ENCODE data around the gene TAOK3.
"Not testable (repeated sequence)": the region's sequence is repeated elsewhere in the genome, so short reads cannot be mapped to it uniquely, and the experiment has no call there.

The TAOK3 gene

GRCh38 chr12:118371321-118372282 lies 1.1 kb downstream of the TAOK3 start:
- peak; percentile 28 for DNase-seq

GRCh38 chr12:118370601-118371000 lies 2.1 kb downstream of the TAOK3 start:
- no peak for DNase-seq

GRCh38 chr12:118368821-118369220 lies 3.9 kb downstream of the TAOK3 start:
- DNase-seq, result no peak

GRCh38 chr12:118361889-118362288 lies 10.8 kb downstream of the TAOK3 start:
- no peak for DNase-seq

- DNase-seq, result no peak
Measured at GRCh38 chr12:118361092-118361404, 11.7 kb downstream of the TAOK3 start.

- no peak for DNase-seq
Measured at GRCh38 chr12:118359541-118359915, 13.2 kb downstream of the TAOK3 start.

GRCh38 chr12:118358612-118359540 lies 13.8 kb downstream of the TAOK3 start:
- no peak for DNase-seq

- DNase-seq, result no peak
Measured at GRCh38 chr12:118358008-118358359, 14.7 kb downstream of the TAOK3 start.

- DNase-seq, result peak; percentile 89
Measured at GRCh38 chr12:118357257-118358007, 15.3 kb downstream of the TAOK3 start.

GRCh38 chr12:118356809-118357256 lies 15.9 kb downstream of the TAOK3 start:
- peak; percentile 14 for DNase-seq

- DNase-seq, result no peak
Measured at GRCh38 chr12:118355843-118356242, 16.9 kb downstream of the TAOK3 start.

GRCh38 chr12:118354903-118355302 lies 17.8 kb downstream of the TAOK3 start:
- DNase-seq, result no peak

GRCh38 chr12:118354503-118354902 lies 18.2 kb downstream of the TAOK3 start:
- DNase-seq, result not testable (repeated sequence)

- no peak for DNase-seq
Measured at GRCh38 chr12:118353721-118354120, 19.0 kb downstream of the TAOK3 start.

- DNase-seq, result no peak
Measured at GRCh38 chr12:118350908-118351559, 21.7 kb downstream of the TAOK3 start.

- DNase-seq, result no peak
Measured at GRCh38 chr12:118347916-118348315, 24.8 kb downstream of the TAOK3 start.

- no peak for DNase-seq
Measured at GRCh38 chr12:118346895-118347294, 25.8 kb downstream of the TAOK3 start.

GRCh38 chr12:118345355-118345754 lies 27.4 kb downstream of the TAOK3 start:
- DNase-seq, result no peak

- no peak for DNase-seq
Measured at GRCh38 chr12:118344829-118345228, 27.9 kb downstream of the TAOK3 start.

GRCh38 chr12:118342090-118342489 lies 30.6 kb downstream of the TAOK3 start:
- no peak for DNase-seq

- no peak for DNase-seq
Measured at GRCh38 chr12:118337194-118337838, 35.4 kb downstream of the TAOK3 start.

- DNase-seq, result no peak
Measured at GRCh38 chr12:118336123-118336522, 36.6 kb downstream of the TAOK3 start.

All from RPMI8226 (cell line).